Neural progenitor cell (in vitro differentiated cells): ENCODE data around the gene SSC5D. TPM values are rescaled to one million over a fixed set of nuclear protein-coding genes. Genes with fewer than 3 reads are reported as not detected.

Experiments
- DNase-seq: peaks from one replicate; pipeline ENCODE4 v3.0.0-alpha.2; 2016; ENCODE audit warnings: low spot score
- H2AFZ ChIP-seq: fragments of 200-600 bp; sonication (generic); replicated peaks from 2 replicates; pipeline ENCODE4 v1.6.1; 2016; ENCODE audit warnings: antibody characterized with exemption
- H3F3A ChIP-seq: fragments of 200-600 bp; sonication (generic); 2 replicates; pipeline ENCODE4 v1.6.1; 2016; ENCODE audit warnings: antibody characterized with exemption, low read depth
- H3K27ac ChIP-seq: fragments of 200-600 bp; sonication (generic); 2 replicates; pipeline ENCODE4 v1.5.1; 2016; ENCODE audit warnings: mild to moderate bottlenecking
- H3K27me3 ChIP-seq: fragments of 200-600 bp; sonication (generic); 2 replicates; pipeline ENCODE4 v1.6.1; 2016; ENCODE audit warnings: mild to moderate bottlenecking, moderate library complexity
- H3K36me3 ChIP-seq: fragments of 200-600 bp; sonication (generic); 2 replicates; pipeline ENCODE4 v1.5.1; 2016
- H3K4me1 ChIP-seq: fragments of 200-600 bp; sonication (generic); 2 replicates; pipeline ENCODE4 v1.6.1; 2016; ENCODE audit warnings: mixed run types
- H3K4me2 ChIP-seq: fragments of 200-600 bp; sonication (generic); 2 replicates; pipeline ENCODE4 v1.6.1; 2016
- H3K4me3 ChIP-seq: fragments of 200-600 bp; sonication (generic); 2 replicates; pipeline ENCODE4 v1.5.1; 2016
- H3K79me2 ChIP-seq: fragments of 200-600 bp; sonication (generic); 2 replicates; pipeline ENCODE4 v1.6.1; 2016; ENCODE audit warnings: low read depth
- H3K9ac ChIP-seq: fragments of 200-600 bp; sonication (generic); 2 replicates; pipeline ENCODE4 v1.6.1; 2016
- H3K9me3 ChIP-seq: fragments of 200-600 bp; sonication (generic); 2 replicates; pipeline ENCODE4 v1.5.1; 2016; ENCODE audit warnings: low read depth
- H4K20me1 ChIP-seq: fragments of 200-600 bp; sonication (generic); 2 replicates; pipeline ENCODE4 v1.6.1; 2016; ENCODE audit warnings: low read depth
- H3K27ac Mint-ChIP-seq: 3 replicates; pipeline ENCODE4 v1.8.0; 2021; ENCODE audit warnings: mixed read lengths
- H3K27me3 Mint-ChIP-seq: 2 replicates; pipeline ENCODE4 v1.8.0; 2022; ENCODE audit warnings: low read depth, mild to moderate bottlenecking, inconsistent platforms, moderate library complexity, mixed read lengths; ENCODE audit not compliant: insufficient read depth
- H3K36me3 Mint-ChIP-seq: 3 replicates; pipeline ENCODE4 v1.8.0; 2021; ENCODE audit warnings: mixed read lengths
- H3K4me1 Mint-ChIP-seq: 3 replicates; pipeline ENCODE4 v1.8.0; 2021; ENCODE audit warnings: mixed read lengths
- H3K4me3 Mint-ChIP-seq: 3 replicates; pipeline ENCODE4 v1.8.0; 2021; ENCODE audit warnings: mild to moderate bottlenecking, moderate library complexity, mixed read lengths
- H3K9me3 Mint-ChIP-seq: 3 replicates; pipeline ENCODE4 v1.8.0; 2020; ENCODE audit warnings: mixed read lengths
- CTCF ChIP-seq: fragments of 200-600 bp; sonication (generic); IDR thresholded peaks from 2 replicates; pipeline ENCODE4 v1.5.1; 2017; ENCODE audit warnings: antibody characterized with exemption, mild to moderate bottlenecking
- EZH2 ChIP-seq: fragments of 200-600 bp; sonication (generic); IDR thresholded peaks from 2 replicates; pipeline ENCODE4 v1.6.1; 2017; ENCODE audit warnings: antibody characterized with exemption, mild to moderate bottlenecking, moderate library complexity
- EZH2phosphoT487 ChIP-seq: fragments of 200-600 bp; sonication (generic); IDR thresholded peaks from 2 replicates; pipeline ENCODE4 v1.6.1; 2017; ENCODE audit warnings: antibody characterized with exemption
- total RNA-seq: library from RNA; depleted of rRNA; stranded (reverse); fragments of >200 nt; gene quantifications from 2 replicates; pipeline ENCODE4 v1.2.3, GENCODE V29; 2015; ENCODE audit warnings: low replicate concordance

Gene SSC5D
- total RNA-seq, 1 donor from 2014 or later, result not detected

DNA sequence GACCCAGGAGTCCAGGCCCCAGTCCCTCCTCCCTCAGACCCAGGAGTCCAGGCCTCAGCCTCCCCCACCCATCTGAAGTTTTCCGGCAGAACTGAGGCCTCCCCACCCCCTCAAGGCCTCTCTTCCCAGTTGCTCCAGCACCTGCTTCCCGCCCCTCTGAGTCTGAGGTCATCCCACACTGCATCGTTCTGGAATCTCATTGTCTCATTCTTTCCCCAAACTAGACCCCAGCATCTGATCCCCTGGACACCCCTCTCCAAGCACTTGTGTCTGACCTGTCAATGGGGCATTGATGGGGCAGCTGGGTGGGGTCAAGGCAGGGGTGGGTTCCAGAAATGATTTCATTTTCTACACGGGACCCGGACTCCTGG lies 49.5 kb downstream of the SSC5D start:
- H3K27ac Mint-ChIP-seq, result peak overlapping the region; percentile 97
- no peak for TF ChIP-seq CTCF
- TF ChIP-seq EZH2phosphoT487, result no peak
- TF ChIP-seq EZH2, result no peak
- H4K20me1 ChIP-seq, result no peaks in the 10 kb centered on the region
- no peaks in the 10 kb centered on the region for H3K79me2 ChIP-seq
- peaks cover 18% of the 10 kb centered on the region for H3F3A ChIP-seq
- H3K27ac ChIP-seq, result no peak overlapping the region
- H3K9ac ChIP-seq, result no peak overlapping the region
- H3K27me3 ChIP-seq, result no peaks in the 10 kb centered on the region
- H3K4me3 ChIP-seq, result no peak overlapping the region
- DNase-seq, result peak; percentile 58
- peaks cover 13% of the 10 kb centered on the region for H3K27me3 Mint-ChIP-seq
- peaks cover 3% of the 10 kb centered on the region for H3K9me3 Mint-ChIP-seq
- H3K36me3 ChIP-seq, result no peaks in the 10 kb centered on the region
- no peaks in the 10 kb centered on the region for H3K36me3 Mint-ChIP-seq
- H3K4me2 ChIP-seq, result no peak overlapping the region
- peaks cover 12% of the 10 kb centered on the region for H3K4me1 ChIP-seq
- H3K4me3 Mint-ChIP-seq, result no peak overlapping the region
- H2AFZ ChIP-seq, result peak overlapping the region; percentile 42
- H3K4me1 Mint-ChIP-seq, result peaks cover 9% of the 10 kb centered on the region
- H3K9me3 ChIP-seq, result no peaks in the 10 kb centered on the region

GRCh38 chr19:55538132-55538531 lies 49.9 kb downstream of the SSC5D start:
- no peaks in the 10 kb centered on the region for H4K20me1 ChIP-seq
- no peak for DNase-seq
- Mint-ChIP-seq H3K9me3 (peaks cover 3% of the 10 kb centered on the region), H3K4me1 (peaks cover 9% of the 10 kb centered on the region), H3K4me3 (no peak overlapping the region), H3K27me3 (peaks cover 13% of the 10 kb centered on the region), H3K27ac (no peak overlapping the region), H3K36me3 (no peaks in the 10 kb centered on the region)
- H3K4me2 ChIP-seq, result no peak overlapping the region
- no peak overlapping the region for H3K27ac ChIP-seq
- peak overlapping the region; percentile 42 for H2AFZ ChIP-seq
- no peak overlapping the region for H3K9ac ChIP-seq
- H3K9me3 ChIP-seq, result no peaks in the 10 kb centered on the region
- no peaks in the 10 kb centered on the region for H3K79me2 ChIP-seq
- H3F3A ChIP-seq, result peaks cover 18% of the 10 kb centered on the region
- H3K36me3 ChIP-seq, result no peaks in the 10 kb centered on the region
- H3K4me1 ChIP-seq, result peaks cover 12% of the 10 kb centered on the region
- TF ChIP-seq EZH2, result no peak
- no peak for TF ChIP-seq CTCF
- no peak for TF ChIP-seq EZH2phosphoT487
- no peak overlapping the region for H3K4me3 ChIP-seq
- H3K27me3 ChIP-seq, result no peaks in the 10 kb centered on the region

DNA sequence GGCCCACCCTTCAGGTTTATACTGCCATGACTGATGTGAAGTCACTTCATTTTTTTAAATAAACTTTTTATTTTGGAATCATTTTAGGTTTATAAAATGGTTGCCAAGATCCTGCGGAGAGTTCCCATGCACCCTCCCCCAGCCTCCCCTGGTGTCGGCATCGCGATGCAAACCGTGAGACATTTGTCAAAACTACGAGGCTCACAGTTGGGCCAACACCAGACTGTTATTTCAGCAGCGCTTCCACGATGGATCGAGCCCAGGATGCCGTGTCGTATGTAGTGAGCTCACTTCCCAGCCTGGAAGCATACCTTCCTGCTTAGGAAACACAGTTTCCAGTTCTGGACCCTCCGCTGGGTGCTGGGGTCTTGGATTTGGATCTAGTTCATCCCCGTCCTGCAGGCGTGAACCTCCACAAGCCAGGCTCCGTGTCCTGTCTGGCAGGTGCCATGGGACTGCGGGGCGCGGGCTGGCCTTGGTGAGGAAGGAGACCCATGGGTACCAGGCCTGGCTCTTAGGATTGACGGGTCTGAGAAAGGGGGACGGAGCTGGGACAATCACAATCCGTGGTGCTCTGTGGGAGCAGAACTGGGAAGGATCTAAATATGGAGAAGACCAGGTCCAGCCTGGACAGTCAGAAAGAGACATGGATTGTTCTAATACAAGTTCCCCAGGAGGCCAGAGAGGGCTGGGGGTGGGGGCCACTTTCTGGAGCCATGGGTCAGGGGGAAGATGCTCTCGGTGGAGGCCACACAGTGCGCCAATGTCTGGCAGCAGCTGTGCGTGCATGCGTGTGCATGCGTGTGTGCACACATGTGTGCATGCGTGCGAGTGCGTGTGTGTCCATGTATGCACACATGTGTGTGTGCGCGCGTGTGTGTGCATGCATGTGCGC lies 51.1 kb downstream of the SSC5D start:
- Histone ChIP-seq H3K27ac (peak overlapping the region; percentile 37), H2AFZ (no peak overlapping the region), H3K4me1 (peaks cover 12% of the 10 kb centered on the region), H4K20me1 (no peaks in the 10 kb centered on the region), H3K9ac (no peak overlapping the region), H3K4me3 (no peak overlapping the region), H3K79me2 (no peaks in the 10 kb centered on the region), H3K9me3 (no peaks in the 10 kb centered on the region), H3K4me2 (no peak overlapping the region), H3F3A (peaks cover 18% of the 10 kb centered on the region), H3K27me3 (no peaks in the 10 kb centered on the region), H3K36me3 (no peaks in the 10 kb centered on the region)
- TF ChIP-seq CTCF (no peak), EZH2 (no peak), EZH2phosphoT487 (no peak)
- no peak for DNase-seq
- H3K27me3 Mint-ChIP-seq, result peaks cover 21% of the 10 kb centered on the region
- peak overlapping the region; percentile 89 for H3K27ac Mint-ChIP-seq
- peaks cover 9% of the 10 kb centered on the region for H3K4me1 Mint-ChIP-seq
- H3K4me3 Mint-ChIP-seq, result peak overlapping the region; percentile 30
- H3K9me3 Mint-ChIP-seq, result peaks cover 8% of the 10 kb centered on the region
- H3K36me3 Mint-ChIP-seq, result peaks cover 3% of the 10 kb centered on the region
